GM18867 (cell line): ENCODE results near the gene CCDC182.

Source experiments
- ATAC-seq: cut with Tn5 transposase; IDR thresholded peaks from one replicate; pipeline ENCODE4 v1.9.1; 2021; ENCODE audit warnings: mild to moderate bottlenecking, moderate library complexity; ENCODE audit not compliant: unreplicated experiment

CCDC182 gene

GRCh38 chr17:57745242-57745641, at the start of gene CCDC182:
CCDC182 (minus strand) TSS chr17:57745299; CDS start chr17:57745272, 27 bp downstream.
- no peak for ATAC-seq

GRCh38 chr17:57794841-57795240, 49.7 kb upstream of the CCDC182 start:
- no peak for ATAC-seq

- no peak for ATAC-seq
Observed at GRCh38 chr17:57788725-57789124, 43.6 kb upstream of the CCDC182 start.

- ATAC-seq, result no peak
Observed at GRCh38 chr17:57785022-57785421, 39.9 kb upstream of the CCDC182 start.

- no peak for ATAC-seq
Observed at GRCh38 chr17:57784226-57784895, 39.3 kb upstream of the CCDC182 start.

GRCh38 chr17:57783338-57783742, 38.2 kb upstream of the CCDC182 start:
- ATAC-seq, result no peak

- ATAC-seq, result no peak
Observed at GRCh38 chr17:57782647-57783337, 37.7 kb upstream of the CCDC182 start.

- no peak for ATAC-seq
Observed at GRCh38 chr17:57782062-57782490, 37.0 kb upstream of the CCDC182 start.

- ATAC-seq, result no peak
Observed at GRCh38 chr17:57781386-57782061, 36.4 kb upstream of the CCDC182 start.

GRCh38 chr17:57779706-57780105, 34.6 kb upstream of the CCDC182 start:
- no peak for ATAC-seq

GRCh38 chr17:57778306-57778705, 33.2 kb upstream of the CCDC182 start:
- no peak for ATAC-seq

GRCh38 chr17:57776366-57776765, 31.3 kb upstream of the CCDC182 start:
- no peak for ATAC-seq

- ATAC-seq, result no peak
Observed at GRCh38 chr17:57774872-57775271, 29.8 kb upstream of the CCDC182 start.

GRCh38 chr17:57773557-57773956, 28.5 kb upstream of the CCDC182 start:
- ATAC-seq, result no peak

GRCh38 chr17:57772774-57773173, 27.7 kb upstream of the CCDC182 start:
- no peak for ATAC-seq

- no peak for ATAC-seq
Observed at GRCh38 chr17:57767561-57767960, 22.5 kb upstream of the CCDC182 start.

- ATAC-seq, result no peak
Observed at GRCh38 chr17:57766318-57766943, 21.3 kb upstream of the CCDC182 start.

GRCh38 chr17:57762452-57763395, 17.6 kb upstream of the CCDC182 start:
- no peak for ATAC-seq

- no peak for ATAC-seq
Observed at GRCh38 chr17:57761887-57762286, 16.8 kb upstream of the CCDC182 start.

GRCh38 chr17:57760046-57760445, 14.9 kb upstream of the CCDC182 start:
- ATAC-seq, result no peak
